T-cell (primary cell): ENCODE data around the gene FBXL13. TPM values are rescaled to one million over a fixed set of nuclear protein-coding genes. Genes with fewer than 3 reads are reported as not detected.
"Not testable (repeated sequence)": the region's sequence is repeated elsewhere in the genome, so short reads cannot be mapped to it uniquely, and the experiment has no call there.

Experiments
- ATAC-seq, 4 experiments: fragments of 200-7000 bp in 3 of 4; fragments of 150-1000 bp in 1 of 4; cut with Tn5 transposase; replicated peaks in 1 of 4; 1 replicate in 3 of 4; 2 replicates in 1 of 4; pipeline ENCODE4 v1.10.0; 2021; ENCODE audit warnings: moderate library complexity in 3 of 4, mild to moderate bottlenecking in 2 of 4, moderate number of reproducible peaks in 1 of 4
- CTCF ChIA-PET, 2 donors: fragments of 300-600 bp; sonication (Branson Sonifier 250); formaldehyde crosslinking; loops; one replicate each; lab custom pipeline; 2022; ENCODE audit warnings: antibody characterized with exemption in 2 of 2; lab: Charles Lee
- POLR2A ChIA-PET, 2 donors: fragments of 300-600 bp; sonication (Branson Sonifier 250); formaldehyde crosslinking; loops; one replicate each; lab custom pipeline; 2022; ENCODE audit warnings: antibody characterized with exemption in 2 of 2; lab: Charles Lee
- DNase-seq, 35 experiments: peaks; one replicate each; pipeline versions ENCODE4 v3.0.0 to v3.0.0-alpha.2; 2013 to 2023
- H3K27ac ChIP-seq: one replicate; pipeline ENCODE4 v1.5.1; 2013; ENCODE audit warnings: low read length
- H3K27me3 ChIP-seq, 2 experiments: replicated peaks in 1 of 2; 1 replicate in 1 of 2; 2 replicates in 1 of 2; pipeline versions ENCODE4 v1.6.1 to v1.7.0; 2013; ENCODE audit warnings: low read length in 1 of 2, mixed read lengths in 1 of 2; ENCODE audit not compliant: control insufficient read depth in 2 of 2, insufficient read depth in 2 of 2; ENCODE audit errors: extremely low read depth in 1 of 2
- H3K36me3 ChIP-seq, 2 donors: 1 replicate in 1 of 2; 2 replicates in 1 of 2; pipeline versions ENCODE4 v1.6.1 to v1.7.0; 2013; ENCODE audit warnings: low read length in 1 of 2; ENCODE audit not compliant: control insufficient read depth in 2 of 2, insufficient read depth in 1 of 2; ENCODE audit errors: extremely low read depth in 1 of 2
- H3K4me1 ChIP-seq, 2 experiments: 1 replicate in 1 of 2; 2 replicates in 1 of 2; pipeline versions ENCODE4 v1.6.1 to v1.7.0; 2013; ENCODE audit warnings: low read length in 2 of 2, mixed read lengths in 1 of 2; ENCODE audit not compliant: insufficient read depth in 2 of 2, control insufficient read depth in 1 of 2; ENCODE audit errors: extremely low read depth in 1 of 2
- H3K4me3 ChIP-seq, 2 donors: 1 replicate in 1 of 2; 2 replicates in 1 of 2; pipeline versions ENCODE4 v1.5.1 to v1.7.0; 2013; ENCODE audit warnings: mild to moderate bottlenecking in 2 of 2, low read length in 1 of 2, moderate library complexity in 1 of 2; ENCODE audit not compliant: control insufficient read depth in 1 of 2; ENCODE audit errors: extremely low read depth in 1 of 2
- H3K9me3 ChIP-seq: 2 replicates; pipeline ENCODE4 v1.7.0; 2013
- H3K27ac Mint-ChIP-seq, 2 donors: one replicate each; pipeline ENCODE4 v1.8.0; 2020 to 2021; ENCODE audit warnings: mild to moderate bottlenecking in 2 of 2, mixed read lengths in 2 of 2
- H3K27me3 Mint-ChIP-seq, 2 donors: one replicate each; pipeline ENCODE4 v1.8.0; 2021 to 2022; ENCODE audit warnings: mixed read lengths in 2 of 2
- H3K36me3 Mint-ChIP-seq: one replicate; pipeline ENCODE4 v1.8.0; 2021; ENCODE audit warnings: mixed read lengths
- H3K4me1 Mint-ChIP-seq, 3 donors: one replicate each; pipeline ENCODE4 v1.8.0; 2020 to 2022; ENCODE audit warnings: mixed read lengths in 3 of 3, mild to moderate bottlenecking in 1 of 3
- H3K4me3 Mint-ChIP-seq, 3 donors: one replicate each; pipeline ENCODE4 v1.8.0; 2020 to 2022; ENCODE audit warnings: mild to moderate bottlenecking in 3 of 3, mixed read lengths in 3 of 3, moderate library complexity in 3 of 3
- H3K9me3 Mint-ChIP-seq, 3 donors: one replicate each; pipeline ENCODE4 v1.8.0; 2020 to 2022; ENCODE audit warnings: mixed read lengths in 3 of 3
- WGBS: methylation state at CpG from one replicate; pipeline ENCODE4 v1.1.5; 2013; ENCODE audit warnings: missing lambda C conversion rate; ENCODE audit not compliant: insufficient coverage; 5-methylcytosine and 5-hydroxymethylcytosine counted together
- total RNA-seq, 35 experiments: library from RNA in 6 of 35; stranded (reverse) in 6 of 35; fragments of 120-200 nt in 1 of 35; gene quantifications; one replicate each; pipeline versions ENCODE4 v1.2.1 to v1.2.4 and lab custom pipeline; 2013 to 2026

The FBXL13 gene
- total RNA-seq, 5 donors from 2014 or later (not counting 1 experiment from before 2014, with no cell fraction given) = 1.3 to 2.7 (median 1.4) TPM

DNA sequence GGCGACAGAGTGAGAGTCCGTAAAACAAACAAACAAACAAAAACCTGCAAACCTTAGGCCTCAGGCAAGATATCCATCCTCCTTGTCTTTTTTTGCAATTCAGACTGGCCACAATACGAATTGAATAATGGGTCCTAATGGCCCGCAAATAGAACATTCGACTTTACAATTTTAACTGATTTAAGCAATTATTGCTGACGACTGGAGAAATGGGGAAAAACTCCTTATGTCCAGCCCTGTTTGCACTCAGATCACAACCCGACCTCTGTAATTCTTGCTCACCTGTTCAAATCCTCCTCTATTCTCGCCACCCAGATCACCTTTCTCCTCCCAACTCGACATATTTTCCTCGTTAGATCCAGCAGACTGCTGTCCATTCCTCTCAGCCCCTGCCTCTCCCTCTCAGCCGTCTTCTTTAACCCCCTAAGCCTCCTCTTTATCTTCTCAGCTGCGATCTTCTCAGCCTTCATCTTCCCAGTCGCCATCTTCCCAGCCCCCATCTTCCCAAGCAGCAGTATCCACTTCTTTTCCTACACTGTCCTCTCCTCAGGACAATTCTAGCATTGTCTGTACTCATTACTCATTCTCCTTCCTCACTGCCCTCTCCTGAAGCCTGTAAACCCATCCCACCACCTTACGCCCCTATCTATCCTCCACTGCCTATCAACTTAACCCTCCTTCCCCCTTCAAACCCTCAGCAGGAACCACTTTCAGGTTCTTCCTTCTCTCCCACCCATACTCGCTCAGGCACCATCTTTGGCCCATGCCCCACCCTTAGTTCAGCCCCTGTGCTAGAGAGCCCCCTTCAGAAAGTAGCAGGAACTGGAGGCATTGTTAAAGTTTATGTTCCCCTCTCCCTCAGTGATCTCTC lies 100.0 kb downstream of the FBXL13 start:
- Mint-ChIP-seq H3K27ac (no peak overlapping the region), H3K4me3 (no peak overlapping the region), H3K9me3 (no peaks in the 10 kb centered on the region), H3K4me1 (no peaks in the 10 kb centered on the region), H3K36me3 (no peaks in the 10 kb centered on the region), H3K27me3 (no peaks in the 10 kb centered on the region)
- no peak for ATAC-seq
- CTCF ChIA-PET = no interaction called here
- no peak overlapping the region for H3K4me3 ChIP-seq
- no peaks in the 10 kb centered on the region for H3K9me3 ChIP-seq
- 82% methylated on average over 12 of the region's 15 CpGs for WGBS
- H3K27me3 ChIP-seq = no peaks in the 10 kb centered on the region
- H3K36me3 ChIP-seq = no peaks in the 10 kb centered on the region
- DNase-seq = no peak
- POLR2A ChIA-PET = no interaction called here
- H3K4me1 ChIP-seq = no peaks in the 10 kb centered on the region
- H3K27ac ChIP-seq = no peak overlapping the region

DNA sequence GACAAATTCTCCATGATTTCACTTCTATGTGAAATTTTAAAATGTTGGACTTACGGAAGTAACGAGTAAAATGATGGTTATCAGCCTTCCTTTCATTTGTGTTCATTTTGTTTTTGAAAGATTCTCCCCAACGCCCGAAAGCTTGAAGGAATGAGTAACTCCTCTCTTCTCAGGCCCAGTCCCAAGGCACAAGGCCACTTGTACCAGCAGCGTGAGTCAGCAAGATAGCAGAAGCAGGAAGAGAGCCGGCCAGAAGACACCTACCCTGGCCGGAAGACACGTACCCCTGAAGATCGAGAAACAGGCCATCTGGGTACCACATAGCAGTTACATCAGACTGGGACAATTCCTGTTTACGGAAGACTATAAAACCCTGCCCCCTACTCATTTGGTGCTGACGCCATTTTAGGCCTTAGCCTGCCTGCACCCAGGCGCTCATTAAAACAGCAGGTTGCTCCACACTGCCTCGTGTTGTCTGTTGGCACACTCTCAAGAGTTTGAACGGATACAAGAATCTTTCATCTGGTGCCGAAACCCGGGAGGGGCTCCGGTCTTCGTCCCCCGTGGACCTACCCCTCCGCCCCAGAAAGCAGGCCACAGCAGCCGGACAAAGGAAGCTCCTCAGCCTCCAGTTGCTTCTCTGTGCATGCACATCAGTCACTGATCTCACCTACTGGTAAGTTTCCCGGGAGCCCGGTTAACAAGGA lies 101.3 kb downstream of the FBXL13 start:
- DNase-seq (no peak), ATAC-seq (no peak)
- CTCF ChIA-PET = no interaction called here
- Mint-ChIP-seq H3K27ac (no peak overlapping the region), H3K36me3 (no peaks in the 10 kb centered on the region), H3K9me3 (no peaks in the 10 kb centered on the region), H3K27me3 (no peaks in the 10 kb centered on the region), H3K4me3 (no peak overlapping the region), H3K4me1 (no peaks in the 10 kb centered on the region)
- H3K36me3 ChIP-seq = no peaks in the 10 kb centered on the region
- no peaks in the 10 kb centered on the region for H3K9me3 ChIP-seq
- H3K4me3 ChIP-seq = no peak overlapping the region
- H3K27ac ChIP-seq = no peak overlapping the region
- no peaks in the 10 kb centered on the region for H3K4me1 ChIP-seq
- POLR2A ChIA-PET = no interaction called here
- no peaks in the 10 kb centered on the region for H3K27me3 ChIP-seq
- WGBS = 92% methylated on average over 17 of the region's 23 CpGs

DNA sequence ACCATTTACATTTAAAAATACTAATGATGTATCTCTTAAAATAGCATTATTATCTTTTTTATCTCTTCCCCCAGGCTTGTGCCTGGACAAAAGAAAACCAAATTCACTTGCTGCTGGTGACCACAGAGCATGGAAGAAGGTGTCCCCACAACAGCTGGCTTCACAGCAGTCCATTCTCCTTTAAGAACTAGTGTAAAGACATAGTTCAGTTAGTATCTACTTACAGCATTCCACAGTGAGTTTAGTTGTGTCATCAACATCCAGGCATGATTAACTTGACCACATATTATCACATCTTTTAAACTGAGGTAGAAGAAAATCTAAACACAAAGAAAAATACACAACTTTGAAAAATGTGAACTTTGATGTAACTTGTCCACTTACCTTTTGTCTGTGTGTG lies 106.8 kb downstream of the FBXL13 start:
- Mint-ChIP-seq H3K27me3 (no peaks in the 10 kb centered on the region), H3K4me3 (no peak overlapping the region), H3K9me3 (no peaks in the 10 kb centered on the region), H3K4me1 (no peaks in the 10 kb centered on the region), H3K36me3 (no peaks in the 10 kb centered on the region), H3K27ac (no peak overlapping the region)
- no peak overlapping the region for H3K27ac ChIP-seq
- H3K4me1 ChIP-seq = no peaks in the 10 kb centered on the region
- no peaks in the 10 kb centered on the region for H3K9me3 ChIP-seq
- ATAC-seq (no peak), DNase-seq (no peak)
- no peak overlapping the region for H3K4me3 ChIP-seq
- CTCF ChIA-PET = no interaction called here
- H3K27me3 ChIP-seq = no peaks in the 10 kb centered on the region
- H3K36me3 ChIP-seq = no peaks in the 10 kb centered on the region
- POLR2A ChIA-PET = no interaction called here

GRCh38 chr7:102966465-102966864 lies 108.1 kb downstream of the FBXL13 start:
- Histone ChIP-seq H3K4me1 (no peaks in the 10 kb centered on the region), H3K27ac (no peak overlapping the region), H3K9me3 (no peaks in the 10 kb centered on the region), H3K4me3 (no peak overlapping the region), H3K36me3 (no peaks in the 10 kb centered on the region), H3K27me3 (no peaks in the 10 kb centered on the region)
- H3K27me3 Mint-ChIP-seq = no peaks in the 10 kb centered on the region
- no peaks in the 10 kb centered on the region for H3K9me3 Mint-ChIP-seq
- ChIA-PET CTCF (no interaction called here), POLR2A (no interaction called here)
- whole genome bisulfite sequencing = no CpG with 5 or more reads among the region's 2 CpGs
- H3K4me3 Mint-ChIP-seq = no peak overlapping the region
- no peak overlapping the region for H3K27ac Mint-ChIP-seq
- no peak for ATAC-seq
- DNase-seq = no peak
- H3K36me3 Mint-ChIP-seq = peaks cover 2% of the 10 kb centered on the region
- H3K4me1 Mint-ChIP-seq = no peaks in the 10 kb centered on the region

GRCh38 chr7:102961993-102962392 lies 112.6 kb downstream of the FBXL13 start:
- H3K9me3 Mint-ChIP-seq, H3K4me1 Mint-ChIP-seq, H3K4me3 ChIP-seq, CTCF ChIA-PET, H3K27ac Mint-ChIP-seq, H3K4me3 Mint-ChIP-seq, H3K27me3 Mint-ChIP-seq, ATAC-seq, H3K36me3 Mint-ChIP-seq, POLR2A ChIA-PET, H3K27ac ChIP-seq, H3K4me1 ChIP-seq, H3K36me3 ChIP-seq, H3K27me3 ChIP-seq, DNase-seq, H3K9me3 ChIP-seq: not testable (repeated sequence)
- no CpG with 5 or more reads among the region's 2 CpGs for WGBS

DNA sequence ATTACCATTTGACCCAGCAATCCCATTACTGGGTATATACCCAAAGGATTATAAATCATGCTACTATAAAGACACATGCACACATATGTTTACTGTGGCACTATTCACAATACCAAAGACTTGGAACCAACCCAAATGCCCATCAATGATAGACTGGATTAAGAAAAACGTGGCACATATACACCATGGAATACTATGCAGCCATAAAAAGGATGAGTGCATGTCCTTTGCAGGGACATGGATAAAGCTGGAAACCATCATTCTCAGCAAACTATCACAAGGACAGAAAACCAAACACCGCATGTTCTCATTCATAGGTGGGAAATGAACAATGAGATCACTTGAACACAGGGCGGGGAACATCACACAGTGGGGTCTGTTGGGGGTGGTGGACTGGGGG lies 116.6 kb downstream of the FBXL13 start:
- H3K9me3 ChIP-seq, H3K4me1 ChIP-seq, H3K27me3 ChIP-seq, ATAC-seq, H3K36me3 ChIP-seq, H3K27ac Mint-ChIP-seq, CTCF ChIA-PET, POLR2A ChIA-PET, DNase-seq, H3K4me3 ChIP-seq, H3K27ac ChIP-seq, H3K4me1 Mint-ChIP-seq, H3K4me3 Mint-ChIP-seq, H3K27me3 Mint-ChIP-seq: not testable (repeated sequence)
- H3K36me3 Mint-ChIP-seq = peaks cover 18% of the 10 kb centered on the region
- no CpG with 5 or more reads among the region's 3 CpGs for WGBS
- H3K9me3 Mint-ChIP-seq = peaks cover 16 to 39% (median 20%) of the 10 kb centered on the region in 3 donors
